ES-I3 (cell line): ENCODE results near the gene ACSF3.

Source experiments
- H3K36me3 ChIP-seq: 2 replicates; pipeline ENCODE4 v1.6.1; 2013; ENCODE audit warnings: mild to moderate bottlenecking, low read length, control low read depth, moderate library complexity; ENCODE audit not compliant: insufficient read depth
- H3K4me1 ChIP-seq: 2 replicates; pipeline ENCODE4 v1.6.1; 2013; ENCODE audit warnings: mild to moderate bottlenecking, control low read depth, low read length; ENCODE audit not compliant: insufficient read depth
- H3K9ac ChIP-seq: 2 replicates; pipeline ENCODE4 v1.6.1; 2013; ENCODE audit warnings: low read depth, mild to moderate bottlenecking, low read length, moderate library complexity
- H3K9me3 ChIP-seq: 2 replicates; pipeline ENCODE4 v1.6.1; 2013; ENCODE audit warnings: mild to moderate bottlenecking, low read length, moderate library complexity; ENCODE audit not compliant: control insufficient read depth, insufficient read depth

Gene ACSF3

DNA sequence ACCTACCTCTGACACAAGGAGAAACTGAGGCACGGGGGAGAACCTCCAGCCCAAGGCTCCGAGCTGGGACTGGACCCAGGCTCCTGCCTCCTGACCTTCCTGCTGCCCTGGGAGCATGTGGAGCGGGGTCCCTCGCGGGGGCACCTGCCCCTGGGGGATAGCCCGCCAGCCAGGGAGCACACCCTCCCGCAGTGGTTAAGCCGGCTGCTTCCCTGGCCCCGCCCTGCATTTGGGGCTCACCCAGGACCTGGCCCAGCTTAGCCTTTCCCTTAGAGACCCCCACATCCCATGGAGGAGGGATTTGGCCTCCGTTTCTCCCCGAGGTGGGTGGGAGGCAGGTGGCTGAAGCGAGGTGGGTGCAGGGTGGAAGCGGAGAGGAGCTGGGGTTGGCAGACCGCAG, 76.1 kb downstream of the ACSF3 start:
- no peaks in the 10 kb centered on the region for H3K9me3 ChIP-seq
- H3K36me3 ChIP-seq, result no peaks in the 10 kb centered on the region
- no peak overlapping the region for H3K9ac ChIP-seq
- peaks cover 18% of the 10 kb centered on the region; the same call in 1 of the 2 replicates for H3K4me1 ChIP-seq

DNA sequence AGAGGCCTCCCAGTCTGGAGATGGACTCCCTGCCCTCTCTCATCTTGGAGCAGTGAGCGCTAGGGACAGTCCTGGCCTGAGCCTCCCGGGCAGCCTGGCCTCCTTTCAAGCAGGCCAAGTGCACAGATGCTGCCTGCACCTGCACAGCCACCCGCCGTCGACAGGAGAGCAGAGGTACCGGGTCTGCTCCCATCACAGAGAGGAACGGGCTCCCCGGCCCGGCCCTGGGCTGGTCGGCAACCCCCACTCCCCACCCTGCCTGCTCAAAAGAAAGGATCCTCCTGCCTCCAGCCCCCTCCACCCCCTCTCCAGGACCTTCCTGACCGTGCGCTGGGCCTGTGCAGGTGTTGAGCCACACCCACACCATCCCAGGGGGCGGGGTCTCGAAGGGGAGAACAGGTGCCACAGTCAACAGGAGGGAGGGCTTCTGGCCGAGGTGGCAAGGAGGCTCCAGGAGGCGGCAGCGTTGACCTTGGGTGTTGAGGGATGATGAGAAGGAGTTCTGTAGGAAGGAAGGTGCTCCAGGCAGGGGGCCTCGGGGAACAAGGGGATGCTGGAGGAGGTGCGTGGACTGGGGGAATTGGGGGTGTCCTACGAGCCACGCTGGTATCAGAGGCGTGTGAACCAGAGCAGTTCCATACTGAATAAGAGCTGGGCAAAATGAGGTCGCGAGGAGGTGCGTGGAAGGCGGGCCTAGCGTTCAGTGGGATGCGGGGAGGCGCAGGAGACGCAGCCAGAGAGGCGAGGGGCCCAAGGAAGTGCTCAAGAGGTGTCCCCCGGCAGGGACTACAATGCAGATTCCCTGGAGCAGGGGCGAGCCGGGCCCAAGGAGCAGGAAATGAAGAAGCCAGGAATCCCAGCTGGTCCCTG, 76.9 kb downstream of the ACSF3 start:
- H3K4me1 ChIP-seq, result peaks cover 18% of the 10 kb centered on the region; the same call in 1 of the 2 replicates
- H3K9ac ChIP-seq, result peak overlapping the region; percentile 39; the same call in 1 of the 2 replicates
- no peaks in the 10 kb centered on the region for H3K36me3 ChIP-seq
- no peaks in the 10 kb centered on the region for H3K9me3 ChIP-seq

DNA sequence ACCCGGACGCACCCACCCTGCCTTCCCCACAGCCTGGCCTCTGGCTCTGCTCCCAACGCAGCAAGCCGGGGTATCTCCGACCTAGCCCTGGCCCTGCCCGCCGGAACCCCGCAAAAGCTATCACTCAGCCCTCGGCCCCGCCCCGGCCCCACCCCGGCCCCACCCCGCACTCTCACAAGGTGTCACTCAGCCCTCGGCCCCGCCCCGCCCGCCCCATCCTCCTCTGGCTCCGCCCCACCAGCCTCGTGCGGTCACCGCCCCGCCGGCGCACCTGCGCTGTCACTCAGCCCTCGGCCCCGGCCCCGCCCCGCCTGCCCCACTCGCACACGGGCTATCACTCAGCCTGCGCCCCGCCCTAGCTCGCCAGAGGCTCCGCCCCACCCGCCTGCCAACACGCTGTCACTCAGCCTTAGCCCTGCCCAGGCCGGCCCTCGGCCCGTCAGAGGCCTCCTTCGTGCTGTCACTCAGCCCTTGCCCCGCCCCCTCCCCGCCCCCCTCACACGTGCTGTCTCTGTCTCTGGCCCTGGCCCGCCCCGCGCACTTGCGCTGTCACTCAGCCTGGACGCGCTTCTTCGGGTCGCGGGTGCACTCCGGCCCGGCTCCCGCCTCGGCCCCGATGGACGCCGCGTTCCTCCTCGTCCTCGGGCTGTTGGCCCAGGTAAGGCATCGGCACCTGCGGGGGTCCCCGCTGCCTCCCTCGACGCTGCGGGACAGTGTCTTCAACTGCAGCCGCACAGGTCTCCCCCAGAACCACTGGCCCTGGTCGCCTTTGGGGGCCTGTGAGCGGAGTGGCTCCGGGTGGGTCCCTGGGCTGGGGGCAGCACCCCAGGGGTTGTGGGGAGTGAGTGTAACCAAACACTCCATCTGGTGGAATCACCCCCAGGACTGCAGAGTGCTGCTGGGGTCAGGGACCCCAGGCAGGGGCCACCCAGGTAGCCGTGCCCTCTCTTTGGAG, 77.8 kb downstream of the ACSF3 start, which contains the start of gene CDH15:
TSS of gene CDH15 (plus strand) at position 533 of the 955 bp plus-strand sequence. CDS start at position 617, 84 bp downstream.
- Histone ChIP-seq H3K36me3 (no peaks in the 10 kb centered on the region), H3K9ac (peak within 1 kb of the TSS; percentile 54; the same call in 1 of the 2 replicates), H3K9me3 (no peaks in the 10 kb centered on the region), H3K4me1 (peaks cover 18% of the 10 kb centered on the region; the same call in 1 of the 2 replicates)

DNA sequence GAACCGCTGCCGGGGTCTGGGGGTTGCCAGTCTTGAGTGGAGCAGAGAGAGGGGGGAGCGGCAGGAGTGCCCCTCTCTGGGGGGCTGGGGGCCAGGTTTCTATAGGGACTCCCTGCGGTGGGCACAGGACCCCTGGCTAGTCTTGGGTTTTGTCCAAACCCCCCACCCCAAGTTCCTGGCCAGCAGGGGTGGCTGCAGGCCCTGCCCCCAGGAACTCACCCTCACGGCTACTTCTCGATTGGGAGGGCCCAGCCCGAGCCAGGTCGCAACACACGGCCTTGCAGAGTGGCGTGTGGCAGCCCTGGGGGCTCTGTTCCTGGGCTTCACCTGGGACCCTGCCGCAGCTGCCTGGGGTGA, 78.5 kb downstream of the ACSF3 start:
- no peaks in the 10 kb centered on the region for H3K36me3 ChIP-seq
- H3K4me1 ChIP-seq, result peaks cover 16% of the 10 kb centered on the region; the same call in 1 of the 2 replicates
- no peak overlapping the region; the same call in 1 of the 2 replicates for H3K9ac ChIP-seq
- H3K9me3 ChIP-seq, result no peaks in the 10 kb centered on the region

DNA sequence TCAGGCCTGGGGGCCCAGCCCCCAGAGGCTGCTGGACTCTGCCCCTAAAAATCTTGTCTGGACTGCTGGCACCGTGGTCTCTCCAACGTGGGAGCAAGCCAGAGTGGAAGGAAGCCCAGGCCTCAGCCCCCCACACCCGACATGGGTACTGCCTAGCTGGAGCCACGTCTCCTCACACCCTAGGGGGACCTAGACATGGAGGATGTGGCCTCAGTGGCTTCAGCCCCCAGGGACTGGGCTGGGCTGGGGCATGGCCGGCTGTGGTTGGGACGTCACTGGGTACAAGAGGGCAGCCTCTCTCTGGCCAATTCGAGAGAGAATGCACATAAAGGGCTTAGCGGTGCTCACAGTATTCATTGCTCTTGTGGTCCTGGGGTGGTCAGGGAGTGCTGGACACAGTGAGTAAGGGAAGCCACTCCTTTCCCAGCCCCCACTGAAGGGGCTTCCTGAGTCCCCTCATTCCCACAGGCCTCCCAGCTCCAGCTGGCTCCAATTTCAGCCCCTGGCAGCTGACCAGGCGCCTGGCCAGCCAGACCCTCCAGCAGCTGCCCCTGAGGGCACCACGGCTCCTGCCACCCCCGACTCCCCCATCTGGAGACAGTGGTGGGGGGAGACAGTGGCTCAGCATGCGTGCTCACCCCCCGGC, 79.0 kb downstream of the ACSF3 start:
- Histone ChIP-seq H3K4me1 (peaks cover 16% of the 10 kb centered on the region; the same call in 1 of the 2 replicates), H3K36me3 (no peaks in the 10 kb centered on the region), H3K9ac (no peak overlapping the region), H3K9me3 (no peaks in the 10 kb centered on the region)

DNA sequence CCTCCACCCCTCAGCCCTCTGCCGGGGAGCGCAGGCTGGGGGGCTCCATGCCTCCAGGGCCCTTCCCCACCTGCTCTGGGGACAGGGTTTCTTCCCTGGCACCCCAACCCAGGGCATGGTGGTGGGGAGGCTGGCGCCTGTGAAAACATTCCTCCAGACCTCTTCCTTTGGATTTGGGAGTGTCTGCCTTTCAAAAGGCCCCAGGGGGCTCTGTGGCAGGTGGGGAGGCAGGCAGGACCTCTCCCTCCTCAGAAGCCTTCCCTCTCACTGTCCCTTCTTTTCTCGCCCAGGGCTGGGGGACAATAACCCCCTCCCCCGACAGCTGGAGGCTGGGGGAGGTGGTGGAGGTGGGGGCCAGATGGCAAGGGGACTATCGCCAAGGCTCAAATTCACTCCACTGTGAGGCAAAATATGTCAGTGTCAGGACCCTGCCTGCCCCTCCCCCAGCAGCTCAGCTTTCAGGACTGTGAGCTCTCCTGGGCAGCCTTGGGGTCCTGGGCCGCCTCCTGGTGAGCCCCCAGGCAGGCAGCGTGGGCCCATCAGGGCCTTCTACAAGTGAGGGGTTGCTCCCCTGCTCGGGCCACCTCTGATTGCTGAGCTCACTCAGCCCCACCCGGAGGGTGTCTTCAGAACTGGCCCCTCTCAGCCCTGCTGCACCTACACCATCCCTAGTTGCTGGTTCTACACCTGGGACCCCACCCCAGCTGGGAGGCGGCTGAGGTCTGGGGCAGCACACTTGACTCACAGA, 79.7 kb downstream of the ACSF3 start:
- Histone ChIP-seq H3K36me3 (no peaks in the 10 kb centered on the region), H3K4me1 (peaks cover 16% of the 10 kb centered on the region; the same call in 1 of the 2 replicates), H3K9ac (no peak overlapping the region), H3K9me3 (no peaks in the 10 kb centered on the region)

DNA sequence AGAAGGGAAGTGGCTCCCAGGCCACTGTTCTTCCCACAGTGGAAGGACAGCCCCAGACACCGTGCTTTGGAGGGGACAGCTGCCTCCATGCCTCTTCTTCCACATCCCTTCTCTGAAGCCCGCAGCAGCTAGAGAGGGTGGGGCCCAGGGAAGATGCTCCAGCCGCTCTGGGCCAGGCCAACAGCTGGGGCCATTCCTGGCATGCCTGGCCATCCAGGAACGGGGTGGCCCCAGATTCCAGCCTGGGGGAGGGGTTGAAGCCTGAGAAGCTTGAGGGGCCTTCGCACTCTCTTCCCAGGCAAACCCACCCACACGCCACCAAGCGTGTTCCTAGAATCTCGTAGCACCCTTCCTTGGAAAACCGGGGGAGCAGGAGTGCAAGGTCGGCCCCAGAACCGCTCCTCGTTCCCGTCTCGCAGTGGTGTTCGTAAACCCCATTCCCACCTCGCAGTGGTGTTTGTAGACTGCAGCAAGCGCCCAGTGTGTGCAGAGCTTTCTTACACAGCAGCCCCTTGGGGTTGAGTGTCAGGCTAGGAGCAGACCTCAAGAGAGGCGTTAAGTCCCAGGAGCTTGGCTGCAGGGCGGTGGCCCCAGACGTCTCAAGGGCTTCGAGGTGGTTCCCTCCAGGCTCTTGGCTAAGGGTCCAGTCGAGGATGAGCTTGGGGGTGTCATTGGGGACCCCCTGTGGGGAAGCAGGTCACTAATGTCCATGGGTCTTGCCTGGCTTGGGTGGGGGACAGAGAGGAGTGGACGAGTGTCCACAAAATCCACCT, 80.6 kb downstream of the ACSF3 start:
- Histone ChIP-seq H3K4me1 (peaks cover 16% of the 10 kb centered on the region; the same call in 1 of the 2 replicates), H3K9ac (no peak overlapping the region), H3K36me3 (no peaks in the 10 kb centered on the region), H3K9me3 (no peaks in the 10 kb centered on the region)

DNA sequence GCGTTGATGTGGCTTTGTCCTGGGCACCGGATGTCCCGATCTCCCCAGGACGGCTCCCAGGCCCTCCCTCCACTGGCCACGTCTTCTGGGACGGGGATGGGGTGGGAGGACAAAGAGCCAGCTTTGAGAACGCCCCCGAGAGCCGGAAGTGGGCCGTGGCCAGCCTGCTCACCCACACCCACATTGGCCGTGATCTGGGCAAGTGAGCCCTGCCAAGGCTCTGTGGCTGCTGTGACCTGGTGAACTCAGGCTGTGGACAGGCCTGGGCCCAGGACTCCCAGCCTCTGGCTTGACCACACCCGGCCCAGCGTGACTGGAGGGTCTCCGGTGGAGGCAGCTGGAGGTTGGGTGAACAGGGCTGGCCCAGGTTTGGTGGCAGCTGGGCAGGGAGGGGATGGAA, 81.2 kb downstream of the ACSF3 start:
- H3K9ac ChIP-seq, result no peak overlapping the region
- peaks cover 16% of the 10 kb centered on the region; the same call in 1 of the 2 replicates for H3K4me1 ChIP-seq
- H3K36me3 ChIP-seq, result no peaks in the 10 kb centered on the region
- H3K9me3 ChIP-seq, result no peaks in the 10 kb centered on the region

DNA sequence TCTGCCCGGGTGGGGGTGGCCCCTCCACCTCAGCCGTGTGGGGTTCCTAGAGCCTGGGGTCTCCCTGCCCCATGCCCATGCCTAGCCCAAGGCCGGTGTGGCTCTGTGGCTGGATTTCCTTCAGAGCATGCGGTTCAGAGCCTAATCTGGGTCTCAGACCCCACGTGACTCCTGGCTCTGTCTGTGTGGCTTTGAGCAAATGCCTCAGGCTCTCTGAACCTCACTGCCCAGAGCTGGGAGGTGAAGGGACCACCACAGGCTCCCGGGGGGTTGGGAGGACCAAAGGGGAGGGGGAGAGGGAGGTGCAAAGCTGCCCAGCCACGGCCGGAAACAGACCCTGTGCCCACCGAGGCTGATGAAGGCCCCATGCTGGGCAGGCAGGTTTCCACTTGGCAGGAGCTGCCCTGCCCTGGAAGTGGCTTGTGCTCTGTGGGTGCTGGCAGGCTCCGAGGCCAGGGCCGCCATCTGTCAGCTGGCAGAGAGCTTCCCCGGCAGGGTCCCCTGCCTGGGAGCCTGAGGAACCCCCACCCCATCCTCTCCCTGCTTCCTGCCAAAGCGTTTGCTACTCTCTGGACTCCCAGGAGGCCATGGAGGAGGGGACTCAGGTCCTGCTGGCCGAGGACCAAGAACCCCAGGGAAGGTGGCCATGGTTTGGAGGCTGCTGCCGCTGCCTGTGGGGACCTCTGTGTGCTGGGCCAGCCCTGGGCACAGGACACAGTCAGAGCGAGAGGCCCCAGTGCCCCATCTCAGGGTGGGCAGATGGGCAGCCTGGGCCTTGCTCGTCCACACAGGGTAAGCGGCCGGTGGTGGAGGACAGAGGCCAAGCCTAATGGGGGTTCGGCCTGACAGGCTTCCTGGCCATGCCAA, 81.9 kb downstream of the ACSF3 start:
- Histone ChIP-seq H3K36me3 (no peaks in the 10 kb centered on the region), H3K9ac (no peak overlapping the region), H3K4me1 (peaks cover 16% of the 10 kb centered on the region; the same call in 1 of the 2 replicates), H3K9me3 (no peaks in the 10 kb centered on the region)

DNA sequence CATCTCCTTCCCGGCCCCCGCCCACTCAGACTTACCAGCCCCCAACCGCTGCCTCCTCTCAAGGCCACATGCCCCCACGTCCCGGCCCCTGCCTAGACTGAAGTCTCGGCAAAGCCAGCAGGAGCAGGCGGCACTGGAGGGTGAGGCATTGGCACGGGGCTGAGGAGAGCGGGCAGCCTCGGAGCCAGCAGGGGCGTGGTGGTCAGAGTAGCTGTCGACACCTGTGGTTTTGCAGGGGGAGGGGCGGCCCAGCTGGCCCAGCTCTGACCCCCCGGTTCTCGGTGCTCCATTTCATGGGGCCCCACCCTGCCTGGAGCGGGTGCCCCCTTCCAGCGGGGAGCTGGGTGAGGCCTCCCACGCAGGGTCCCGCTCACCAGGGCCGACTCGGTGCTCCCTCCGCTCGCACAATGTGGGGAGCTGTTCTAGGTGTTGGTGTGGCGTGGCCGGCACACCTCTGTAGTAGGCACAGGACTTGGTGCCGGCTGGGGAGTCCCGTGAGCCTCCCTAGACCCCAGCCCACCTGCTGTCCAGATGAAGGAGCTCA, 82.6 kb downstream of the ACSF3 start:
- H3K36me3 ChIP-seq, result no peaks in the 10 kb centered on the region
- H3K4me1 ChIP-seq, result peaks cover 16% of the 10 kb centered on the region; the same call in 1 of the 2 replicates
- no peak overlapping the region for H3K9ac ChIP-seq
- no peaks in the 10 kb centered on the region for H3K9me3 ChIP-seq

DNA sequence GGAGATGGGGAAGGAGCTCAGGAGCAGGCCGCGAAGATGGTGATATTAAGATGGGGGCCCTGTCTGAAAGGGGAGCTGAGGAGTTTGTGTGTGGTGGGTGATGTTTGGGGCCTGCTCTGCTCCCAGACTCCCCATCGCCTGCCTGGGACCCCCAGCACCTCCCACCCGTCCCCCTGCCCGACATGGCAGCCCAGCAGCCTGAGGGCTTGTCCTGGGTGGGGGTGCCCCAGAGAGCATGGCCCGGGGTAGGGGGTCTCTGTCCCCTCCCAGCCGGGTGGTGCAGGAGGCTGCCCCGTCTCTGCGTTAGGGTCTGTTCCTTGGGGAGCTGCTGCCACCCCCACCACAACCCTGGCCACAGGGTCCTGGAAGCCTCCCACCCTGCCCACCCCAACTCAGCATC, 83.1 kb downstream of the ACSF3 start:
- Histone ChIP-seq H3K9ac (no peak overlapping the region), H3K36me3 (no peaks in the 10 kb centered on the region), H3K4me1 (peaks cover 16% of the 10 kb centered on the region; the same call in 1 of the 2 replicates), H3K9me3 (no peaks in the 10 kb centered on the region)

DNA sequence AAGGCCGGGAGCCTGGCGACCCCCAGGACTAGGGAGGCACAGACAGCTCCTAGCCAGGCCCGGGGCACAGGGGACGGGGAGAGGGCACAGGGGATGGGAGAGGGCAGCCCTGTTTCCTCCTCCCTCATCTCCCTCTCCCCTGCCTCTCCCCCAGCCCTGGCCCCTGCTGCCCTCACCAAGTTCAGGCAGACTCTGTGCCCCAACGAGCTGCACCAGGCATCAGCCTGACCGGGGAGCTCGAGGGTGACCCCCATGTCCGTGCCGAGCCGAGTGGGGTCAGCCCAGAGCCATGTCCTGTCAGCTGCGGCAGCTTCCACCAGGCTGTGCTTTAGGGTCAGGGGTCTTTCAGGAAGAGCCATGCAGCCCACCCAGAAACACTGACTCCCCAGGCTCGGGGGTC, 83.8 kb downstream of the ACSF3 start:
- H3K9me3 ChIP-seq, result no peaks in the 10 kb centered on the region
- peaks cover 13% of the 10 kb centered on the region; the same call in 1 of the 2 replicates for H3K4me1 ChIP-seq
- no peaks in the 10 kb centered on the region for H3K36me3 ChIP-seq
- H3K9ac ChIP-seq, result no peak overlapping the region
